AML-193 (cell line): Measurements from ENCODE around the gene TRMT2B.
"Not testable (repeated sequence)": the region's sequence is repeated elsewhere in the genome, so short reads cannot be mapped to it uniquely, and the experiment has no call there.

Source experiments
- DNase-seq, 2 experiments: peaks; one replicate each; lab custom pipeline; 2025; lab: John Stamatoyannopoulos, UW

TRMT2B gene, protein sequence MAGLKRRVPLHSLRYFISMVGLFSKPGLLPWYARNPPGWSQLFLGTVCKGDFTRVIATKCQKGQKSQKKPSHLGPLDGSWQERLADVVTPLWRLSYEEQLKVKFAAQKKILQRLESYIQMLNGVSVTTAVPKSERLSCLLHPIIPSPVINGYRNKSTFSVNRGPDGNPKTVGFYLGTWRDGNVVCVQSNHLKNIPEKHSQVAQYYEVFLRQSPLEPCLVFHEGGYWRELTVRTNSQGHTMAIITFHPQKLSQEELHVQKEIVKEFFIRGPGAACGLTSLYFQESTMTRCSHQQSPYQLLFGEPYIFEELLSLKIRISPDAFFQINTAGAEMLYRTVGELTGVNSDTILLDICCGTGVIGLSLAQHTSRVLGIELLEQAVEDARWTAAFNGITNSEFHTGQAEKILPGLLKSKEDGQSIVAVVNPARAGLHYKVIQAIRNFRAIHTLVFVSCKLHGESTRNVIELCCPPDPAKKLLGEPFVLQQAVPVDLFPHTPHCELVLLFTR

DNA sequence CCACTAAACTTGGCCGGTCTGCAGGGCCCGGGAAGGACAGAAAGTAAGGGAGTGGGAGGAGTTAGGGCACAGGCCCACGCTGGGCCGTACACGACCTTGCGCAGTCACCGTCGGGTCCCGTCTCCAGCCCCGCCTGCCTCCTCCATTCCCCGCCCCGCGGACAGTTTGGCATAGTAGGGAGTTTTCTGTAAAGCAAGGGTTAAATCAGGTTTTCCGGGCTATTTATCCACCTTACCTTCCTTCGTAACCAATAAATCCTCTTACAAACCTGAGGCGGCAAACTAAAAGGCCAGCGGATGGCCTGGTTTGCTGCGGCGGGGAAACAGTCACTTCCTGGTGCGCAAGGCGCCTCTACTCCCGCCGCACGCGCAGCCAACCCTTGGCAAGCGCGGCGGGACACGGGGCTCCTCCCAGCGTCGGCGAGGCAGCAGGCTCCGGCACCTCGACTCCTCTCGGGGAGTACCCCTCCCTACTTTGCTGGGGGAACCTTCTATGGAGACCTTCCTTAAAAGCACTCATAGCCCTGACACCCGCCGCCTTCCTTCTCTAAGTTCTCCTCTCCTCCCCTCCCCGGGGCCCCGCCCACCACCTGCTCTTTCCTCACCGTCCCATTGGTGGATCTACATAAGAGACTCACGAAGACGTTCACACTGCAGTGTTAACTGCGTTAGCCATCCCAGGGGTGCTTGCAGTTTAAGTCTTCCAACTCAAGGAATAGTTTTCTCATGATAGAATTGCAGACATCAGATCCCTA is at the start of gene TRMT2B:
TRMT2B (minus strand) TSS at position 563 of the 754 bp plus-strand sequence. CDS start 9,822 bp downstream, outside the sequence.
- peak; percentile 67 to 72 for DNase-seq

DNA sequence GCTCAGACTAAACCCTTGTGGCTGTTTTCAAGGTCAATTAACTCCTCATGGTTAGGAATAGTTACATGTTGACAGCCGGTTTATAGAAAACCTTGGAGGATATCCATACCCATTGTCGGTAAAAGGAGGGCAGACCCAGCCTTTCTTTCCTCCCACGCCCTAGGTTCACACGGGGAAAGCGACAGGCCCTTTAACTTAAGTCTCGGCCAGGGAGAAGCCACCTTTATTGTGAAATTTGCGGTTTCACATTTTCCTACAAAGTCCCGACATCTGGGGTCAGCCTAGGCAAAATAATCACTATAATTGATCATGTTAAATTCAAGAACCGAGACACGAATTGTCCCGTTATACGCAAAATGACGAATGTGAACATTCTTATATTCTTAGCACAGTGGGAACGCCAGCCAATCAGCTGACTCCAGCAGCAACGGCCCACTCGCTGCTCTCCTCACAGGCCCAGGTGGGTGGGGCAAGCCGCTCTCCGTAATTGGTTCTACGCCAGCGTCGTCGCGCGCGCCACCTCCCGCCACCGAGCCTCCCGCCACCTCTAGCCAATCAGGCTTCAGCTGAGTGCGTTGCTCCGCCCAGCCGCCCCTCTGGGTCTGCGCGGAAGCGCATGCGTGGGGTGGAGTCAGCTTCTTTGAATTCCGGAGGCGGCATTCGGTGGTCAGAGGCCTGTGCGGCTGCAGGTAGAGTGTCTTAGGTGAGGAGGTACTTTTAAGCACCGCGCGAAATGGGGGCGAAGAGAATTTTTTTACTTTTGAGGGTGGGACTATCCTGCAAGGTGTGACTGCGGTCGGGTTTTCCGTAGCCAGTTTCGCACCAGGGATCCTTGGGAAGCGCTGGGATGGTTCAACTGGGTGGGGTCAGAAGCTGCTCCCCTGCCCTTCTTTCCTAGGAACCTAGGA is 45.9 kb upstream of the TRMT2B start, which contains the start of gene CENPI:
CENPI (plus strand) TSS at position 659 of the 908 bp plus-strand sequence. CDS start 2,867 bp downstream, outside the sequence.
- peak; percentile 72 to 78 for DNase-seq

DNA sequence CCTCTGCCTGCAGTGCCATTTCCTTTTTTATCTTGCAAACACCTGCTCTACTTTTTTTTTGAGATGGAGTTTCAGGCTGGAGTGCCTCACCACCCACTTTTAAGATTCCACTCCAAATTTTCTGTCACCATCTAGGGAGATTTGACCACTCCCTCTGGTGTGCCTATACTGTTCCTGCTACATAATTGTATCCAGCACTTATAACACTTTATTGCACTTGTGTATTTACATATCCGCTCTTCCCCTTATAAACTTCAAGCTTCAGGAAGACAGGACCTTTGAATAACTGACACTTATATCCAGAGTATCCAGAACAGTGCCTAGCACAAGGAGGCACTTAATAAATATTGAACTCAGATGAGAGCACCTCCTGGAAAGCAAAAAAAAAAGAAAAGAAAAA is 39.9 kb upstream of the TRMT2B start:
- no peak for DNase-seq

GRCh38 chrX:101081231-101081630 is 29.3 kb upstream of the TRMT2B start:
- DNase-seq: no peak

DNA sequence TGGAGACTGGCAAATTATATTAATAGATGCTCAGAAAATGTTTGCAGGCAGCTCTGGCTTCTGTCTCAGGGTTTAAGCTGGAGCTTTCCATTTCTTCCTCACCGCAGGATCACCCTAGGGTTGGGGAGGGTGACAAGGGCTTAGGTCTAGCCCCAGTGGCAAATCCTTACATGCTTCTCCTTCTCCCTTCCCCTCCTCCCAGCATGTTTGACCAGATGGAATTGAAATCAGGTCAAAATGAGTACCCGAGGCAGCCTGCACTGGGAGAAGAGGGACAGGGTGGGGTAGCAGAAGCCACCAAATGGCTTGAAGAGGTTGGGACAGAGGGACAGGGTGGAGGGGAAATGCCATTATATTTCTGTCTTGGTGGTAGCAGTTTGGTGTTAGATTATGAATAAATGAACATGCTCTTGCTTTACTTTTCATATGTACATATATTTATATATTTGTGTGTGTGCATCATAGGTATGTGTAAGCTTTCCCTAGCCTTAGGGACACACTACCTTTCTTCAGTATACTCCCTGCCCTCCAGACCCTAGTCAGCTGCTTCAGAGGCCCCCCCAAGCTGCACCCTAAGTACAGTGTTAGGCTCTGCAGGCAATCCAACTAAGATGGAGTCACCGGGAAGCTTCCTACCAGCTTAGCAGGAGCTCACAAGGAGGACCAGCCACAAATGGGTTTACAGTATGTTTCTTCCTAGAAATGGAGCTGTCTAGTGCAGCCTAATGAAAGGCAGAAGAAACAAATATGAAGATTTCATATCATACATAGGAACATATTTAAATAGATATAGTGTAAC is 28.6 kb upstream of the TRMT2B start:
- no peak for DNase-seq

GRCh38 chrX:101079736-101080270 is 27.9 kb upstream of the TRMT2B start:
- no peak for DNase-seq

- no peak for DNase-seq
Observed at GRCh38 chrX:101078716-101079598, 27.0 kb upstream of the TRMT2B start, which contains the start of gene TMEM35A. Gene TMEM35A, plus strand, starts transcription at chrX:101078879. Its CDS starts 124 bp downstream, at chrX:101079003.

- DNase-seq: no peak
Observed at GRCh38 chrX:101071582-101071981, 19.7 kb upstream of the TRMT2B start.

DNA sequence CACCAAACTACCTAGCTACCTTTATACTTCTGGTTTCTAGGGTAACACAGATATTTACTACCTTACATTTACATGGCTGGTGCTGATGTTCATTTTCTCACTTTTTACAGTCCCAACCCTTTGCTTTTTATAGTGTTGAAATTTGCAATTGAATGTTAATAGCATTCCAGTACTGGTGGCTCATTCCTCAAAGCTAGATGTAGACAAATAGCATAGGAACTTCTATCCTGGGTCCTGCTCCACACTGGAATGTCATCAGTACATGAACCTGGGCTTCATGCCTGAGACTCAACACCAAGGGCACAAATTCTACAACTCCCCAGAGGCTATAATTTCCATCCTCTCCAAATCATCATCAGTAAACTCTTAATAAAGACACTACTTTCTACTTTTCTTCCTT is 10.3 kb upstream of the TRMT2B start:
- no peak for DNase-seq

- peak; percentile 7 to 18 for DNase-seq
Observed at GRCh38 chrX:101057093-101057714, 5.3 kb upstream of the TRMT2B start.

GRCh38 chrX:101056551-101056950 is 4.6 kb upstream of the TRMT2B start:
- not testable (repeated sequence) for DNase-seq

- no peak for DNase-seq
Observed at GRCh38 chrX:101051153-101051548, 760 bp downstream of the TRMT2B start.

DNA sequence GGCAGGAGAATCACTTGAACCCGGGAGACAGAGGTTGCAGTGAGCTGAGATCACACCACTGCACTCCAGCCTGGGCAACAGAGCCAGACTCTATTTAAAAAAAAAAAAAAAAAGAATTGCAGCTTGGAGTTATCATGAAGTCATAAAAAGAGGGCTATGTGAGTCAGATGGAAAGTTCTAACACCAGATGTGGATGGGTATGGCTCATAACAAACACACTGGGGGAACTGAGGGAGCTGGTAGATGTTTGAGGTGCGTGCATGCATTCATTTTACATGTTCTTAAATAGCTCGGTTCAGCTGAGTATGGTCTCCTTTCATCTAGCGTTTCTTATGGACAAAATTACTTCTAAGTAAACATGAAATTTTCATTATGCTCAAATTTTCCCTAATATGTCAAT is 11.7 kb downstream of the TRMT2B start:
- no peak for DNase-seq

DNA sequence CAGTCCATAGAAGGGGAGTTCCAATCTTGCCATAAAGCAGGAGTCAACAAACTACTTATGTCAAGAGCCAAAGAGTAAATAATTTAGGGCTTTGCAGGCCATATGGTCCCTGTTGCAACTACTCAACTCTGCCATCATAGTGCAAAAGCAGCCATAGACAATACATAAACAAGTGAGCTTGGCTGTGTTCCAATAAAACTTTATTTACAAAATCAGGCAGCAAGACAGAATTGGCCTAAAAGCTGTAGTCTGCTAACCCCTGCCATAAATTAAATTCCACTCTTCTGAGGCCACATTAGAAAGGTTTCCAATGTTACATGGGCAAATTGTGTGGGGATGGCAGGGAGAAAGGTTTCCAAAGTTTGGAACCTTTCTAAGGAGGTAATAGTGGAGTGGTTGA is 14.7 kb downstream of the TRMT2B start:
- DNase-seq: no peak

DNA sequence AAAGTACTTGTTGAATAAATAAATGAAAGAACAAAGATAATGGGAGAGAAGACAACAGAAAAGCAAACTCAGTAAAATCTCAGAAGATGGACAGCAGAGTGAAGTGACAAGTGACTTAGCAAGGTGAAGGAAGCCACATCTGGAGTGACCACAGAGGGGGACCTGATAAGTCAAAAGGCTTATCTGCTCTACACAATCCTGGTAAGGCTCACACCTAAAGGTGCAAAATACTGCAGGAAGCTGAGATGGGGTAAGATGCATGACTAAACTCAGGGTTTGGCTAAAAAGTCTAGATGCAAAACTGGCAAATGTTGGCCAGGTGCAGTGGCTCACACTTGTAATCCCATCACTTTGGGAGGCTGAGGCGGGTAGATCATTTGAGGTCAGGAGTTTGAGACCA is 22.2 kb downstream of the TRMT2B start:
- no peak for DNase-seq

- DNase-seq: no peak
Observed at GRCh38 chrX:101028562-101028961, 23.3 kb downstream of the TRMT2B start.

DNA sequence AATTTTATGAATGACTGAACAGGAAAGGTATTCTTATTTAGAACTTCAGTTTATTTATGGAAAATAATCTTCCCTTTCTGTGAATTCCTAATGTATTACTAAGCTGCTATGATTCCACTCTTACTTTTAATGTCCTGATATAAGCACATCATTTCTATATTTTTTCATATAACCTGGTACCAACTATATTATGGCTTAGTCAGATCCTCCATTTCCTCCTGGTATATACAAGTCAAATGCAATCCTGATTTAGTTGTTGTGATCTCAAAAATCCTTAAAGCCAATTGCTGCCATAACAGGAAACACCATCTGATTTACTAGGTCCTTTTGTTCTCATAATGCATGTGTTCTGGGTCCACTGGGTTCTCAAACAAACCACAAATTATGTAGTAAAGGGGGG is 26.8 kb downstream of the TRMT2B start:
- DNase-seq: no peak

DNA sequence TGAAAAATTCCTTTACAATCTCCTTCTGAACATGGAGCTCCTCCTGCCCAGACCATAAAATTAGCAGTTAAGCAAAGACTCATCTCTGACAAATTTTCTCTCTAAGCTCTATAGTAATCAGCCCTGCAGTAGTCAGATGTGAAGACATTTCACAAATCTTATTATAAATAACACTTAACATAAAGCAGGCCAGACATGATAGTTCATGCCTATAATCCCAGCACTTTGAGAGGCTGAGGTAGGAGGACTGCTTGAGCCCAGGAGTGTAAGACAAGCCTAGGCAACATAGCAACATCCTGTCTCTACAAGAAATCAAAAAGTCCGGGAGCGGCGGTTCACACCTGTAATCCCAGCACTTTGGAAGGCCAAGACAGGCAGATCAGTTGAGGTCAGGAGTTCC is 29.9 kb downstream of the TRMT2B start:
- no peak for DNase-seq

- not testable (repeated sequence) for DNase-seq
Observed at GRCh38 chrX:101012031-101012430, 39.9 kb downstream of the TRMT2B start.
